GM18868 (cell line): ENCODE measurements around the gene ZBTB20.

Source experiments
- ATAC-seq: cut with Tn5 transposase; IDR thresholded peaks from one replicate; pipeline ENCODE4 v1.9.1; 2021; ENCODE audit warnings: mild to moderate bottlenecking, moderate library complexity; ENCODE audit not compliant: unreplicated experiment

ZBTB20 gene

GRCh38 chr3:114363554-114364202 is 783.4 kb downstream of the ZBTB20 start:
- ATAC-seq = no peak

GRCh38 chr3:114362815-114363214 is 784.3 kb downstream of the ZBTB20 start:
- ATAC-seq = peak; percentile 65

- ATAC-seq = no peak
Observed at GRCh38 chr3:114361391-114361790, 785.7 kb downstream of the ZBTB20 start.

- ATAC-seq = no peak
Observed at GRCh38 chr3:114356525-114356924, 790.6 kb downstream of the ZBTB20 start.

GRCh38 chr3:114356066-114356465 is 791.0 kb downstream of the ZBTB20 start:
- no peak for ATAC-seq

- no peak for ATAC-seq
Observed at GRCh38 chr3:114355653-114356052, 791.4 kb downstream of the ZBTB20 start.

- ATAC-seq = no peak
Observed at GRCh38 chr3:114351822-114352145, 795.3 kb downstream of the ZBTB20 start.

- no peak for ATAC-seq
Observed at GRCh38 chr3:114351123-114351821, 795.8 kb downstream of the ZBTB20 start.

GRCh38 chr3:114350690-114351089 is 796.4 kb downstream of the ZBTB20 start:
- no peak for ATAC-seq

- no peak for ATAC-seq
Observed at GRCh38 chr3:114350271-114350670, 796.8 kb downstream of the ZBTB20 start.

- no peak for ATAC-seq
Observed at GRCh38 chr3:114344492-114344891, 802.6 kb downstream of the ZBTB20 start.

GRCh38 chr3:114338651-114339357 is 808.3 kb downstream of the ZBTB20 start:
- no peak for ATAC-seq

- no peak for ATAC-seq
Observed at GRCh38 chr3:114336857-114337256, 810.2 kb downstream of the ZBTB20 start.

- ATAC-seq = no peak
Observed at GRCh38 chr3:114336122-114336697, 810.9 kb downstream of the ZBTB20 start.

GRCh38 chr3:114333923-114334240 is 813.2 kb downstream of the ZBTB20 start:
- ATAC-seq = no peak

GRCh38 chr3:114333180-114333922 is 813.7 kb downstream of the ZBTB20 start:
- ATAC-seq = no peak

- peak; percentile 64 for ATAC-seq
Observed at GRCh38 chr3:114332342-114333179, 814.5 kb downstream of the ZBTB20 start.

GRCh38 chr3:114331710-114332109 is 815.4 kb downstream of the ZBTB20 start:
- no peak for ATAC-seq

GRCh38 chr3:114331007-114331406 is 816.1 kb downstream of the ZBTB20 start:
- ATAC-seq = no peak

GRCh38 chr3:114329823-114330222 is 817.3 kb downstream of the ZBTB20 start:
- peak; percentile 67 for ATAC-seq
